OCI-LY7 (cell line): ENCODE results near the gene UPK3A. TPM values are rescaled to one million over a fixed set of nuclear protein-coding genes. Genes with fewer than 3 reads are reported as not detected.
"Not testable (repeated sequence)": the region's sequence is repeated elsewhere in the genome, so short reads cannot be mapped to it uniquely, and the experiment has no call there.

Experiments used
- BruUV-seq: library from RNA; stranded (reverse); fragments of 400-500 nt; replicated peaks from 2 replicates; lab custom pipeline; 2021; lab: Mats Ljungman, UMichigan
- CTCF ChIA-PET: fragments of 300-600 bp; sonication (Branson Sonifier 250); formaldehyde crosslinking; loops from one replicate; lab custom pipeline; 2022; ENCODE audit warnings: antibody characterized with exemption; ENCODE audit not compliant: unreplicated experiment; lab: Charles Lee
- POLR2A ChIA-PET: fragments of 300-600 bp; sonication (Branson Sonifier 250); formaldehyde crosslinking; loops from one replicate; lab custom pipeline; 2022; ENCODE audit warnings: antibody characterized with exemption; lab: Charles Lee
- DNase-seq: peaks from one replicate; pipeline ENCODE4 v3.0.0-alpha.2; 2015; ENCODE audit warnings: low spot score
- H2AFZ ChIP-seq: fragments of 200-600 bp; sonication (generic), shearing (Covaris generic); 2 replicates; pipeline ENCODE4 v1.6.1; 2014; ENCODE audit warnings: mild to moderate bottlenecking, antibody characterized with exemption, low read length, moderate library complexity
- H3K27ac ChIP-seq: fragments of 200-600 bp; sonication (generic); 2 replicates; pipeline ENCODE4 v1.5.1; 2014; ENCODE audit warnings: mixed run types, low read depth, mild to moderate bottlenecking, moderate library complexity, low read length, inconsistent platforms; ENCODE audit not compliant: poor library complexity, severe bottlenecking
- H3K36me3 ChIP-seq: fragments of 200-600 bp; sonication (generic); 2 replicates; pipeline ENCODE4 v1.6.1; 2014; ENCODE audit warnings: mild to moderate bottlenecking, antibody characterized with exemption, low read length, moderate library complexity, mixed read lengths; ENCODE audit not compliant: insufficient read depth
- H3K4me1 ChIP-seq: fragments of 200-600 bp; sonication (generic); 2 replicates; pipeline ENCODE4 v1.5.1; 2014; ENCODE audit warnings: mild to moderate bottlenecking, low read length; ENCODE audit not compliant: insufficient read depth, poor library complexity, severe bottlenecking
- H3K4me2 ChIP-seq: fragments of 200-600 bp; sonication (generic); 2 replicates; pipeline ENCODE4 v1.6.1; 2014; ENCODE audit warnings: mild to moderate bottlenecking, low read length
- H3K4me3 ChIP-seq: fragments of 200-600 bp; sonication (generic); 2 replicates; pipeline ENCODE4 v1.5.1; 2014; ENCODE audit warnings: mild to moderate bottlenecking, low read depth, low read length; ENCODE audit not compliant: poor library complexity, severe bottlenecking
- H3K79me2 ChIP-seq: fragments of 200-600 bp; sonication (generic); 2 replicates; pipeline ENCODE4 v1.6.1; 2016; ENCODE audit warnings: low read depth, mild to moderate bottlenecking, low read length, moderate library complexity, mixed read lengths; ENCODE audit not compliant: insufficient read depth
- H3K9me2 ChIP-seq: fragments of 200-600 bp; sonication (generic); 2 replicates; pipeline ENCODE4 v1.6.1; 2016; ENCODE audit warnings: mild to moderate bottlenecking, low read length, mixed read lengths; ENCODE audit not compliant: insufficient read depth
- H3K9me3 ChIP-seq: fragments of 200-600 bp; sonication (generic); 2 replicates; pipeline ENCODE4 v1.6.1; 2014; ENCODE audit warnings: mild to moderate bottlenecking, mixed run types, low read length, mixed read lengths
- H4K20me1 ChIP-seq: fragments of 200-600 bp; sonication (generic); 2 replicates; pipeline ENCODE4 v1.6.1; 2014; ENCODE audit warnings: mild to moderate bottlenecking, antibody characterized with exemption, low read length, moderate library complexity, mixed read lengths; ENCODE audit not compliant: insufficient read depth
- CTCF ChIP-seq: fragments of 200-600 bp; sonication (generic); conservative IDR thresholded peaks from 2 replicates; pipeline ENCODE4 v1.5.1; 2014; ENCODE audit warnings: mild to moderate bottlenecking, antibody characterized with exemption, low read length, moderate library complexity, mixed read lengths
- EZH2phosphoT487 ChIP-seq: fragments of 200-600 bp; sonication (generic); IDR thresholded peaks from 2 replicates; pipeline ENCODE4 v1.6.1; 2018; ENCODE audit warnings: low read depth, borderline replicate concordance, mild to moderate bottlenecking, mixed run types, antibody characterized with exemption, low read length, moderate library complexity, mixed read lengths
- intact Hi-C: fragments of 100-400 bp; cut with micrococcal nuclease; formaldehyde crosslinking; loops from one replicate; pipeline ENCODE4 v1.10.0; 2022; ENCODE audit not compliant: unreplicated experiment
- total RNA-seq, 2 experiments: library from RNA; depleted of rRNA in 1 of 2; stranded (reverse); fragments of >200 nt in 1 of 2; shearing (Covaris generic) in 1 of 2; gene quantifications; 2 replicates each; pipeline ENCODE4 v1.2.3, GENCODE V29; 2014 to 2022

The UPK3A gene
- total RNA-seq, 2 experiments from 2014 or later = not detected

GRCh38 chr22:45259754-45260394 lies 24.9 kb upstream of the UPK3A start:
- POLR2A ChIA-PET = no interaction called here
- H3K27ac ChIP-seq = no peak overlapping the region
- no peak overlapping the region for H3K4me2 ChIP-seq
- peaks cover 48% of the 10 kb centered on the region for H3K4me1 ChIP-seq
- H3K9me3 ChIP-seq = 0 out of 2 replicates have a peak, but pooled peaks cover 4% of the 10 kb centered on the region
- intact Hi-C loops = loop anchor here (5.0 kb wide), 2 partner anchors 83 to 158 kb away; no protein-coding TSS in a partner anchor
- no peak overlapping the region for H2AFZ ChIP-seq
- DNase-seq = no peak
- no peak overlapping the region for H3K4me3 ChIP-seq
- H3K79me2 ChIP-seq = no peaks in the 10 kb centered on the region
- TF ChIP-seq EZH2phosphoT487 = no peak
- TF ChIP-seq CTCF = no peak
- H3K36me3 ChIP-seq = no peaks in the 10 kb centered on the region
- no peaks in the 10 kb centered on the region for H3K9me2 ChIP-seq
- H4K20me1 ChIP-seq = no peaks in the 10 kb centered on the region
- no TSS peak for BruUV-seq
- CTCF ChIA-PET = no interaction called here

DNA sequence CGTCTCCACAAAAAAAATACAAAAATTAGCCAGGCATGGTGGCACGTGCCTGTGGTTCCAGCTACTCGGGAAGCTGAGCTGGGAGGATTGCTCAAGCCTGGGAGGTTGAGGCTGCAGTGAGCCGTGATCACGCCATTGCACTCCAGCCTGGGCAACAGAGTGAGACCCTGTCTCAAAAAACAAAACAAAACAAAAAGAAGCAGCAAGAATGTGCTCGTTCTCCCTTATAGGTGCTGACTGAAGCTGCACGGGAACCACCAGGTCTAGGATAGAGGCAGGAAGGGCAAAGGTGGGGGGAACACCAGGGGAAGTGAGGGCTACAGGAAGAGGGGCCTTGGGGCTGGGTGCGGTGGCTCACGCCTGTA lies 24.4 kb upstream of the UPK3A start:
- H3K9me2 ChIP-seq, BruUV-seq, POLR2A ChIA-PET, H3K79me2 ChIP-seq, CTCF ChIA-PET, H3K27ac ChIP-seq, H3K36me3 ChIP-seq, H4K20me1 ChIP-seq, H3K9me3 ChIP-seq, H3K4me2 ChIP-seq, H2AFZ ChIP-seq, H3K4me3 ChIP-seq, DNase-seq: not testable (repeated sequence)
- H3K4me1 ChIP-seq = peaks cover 53% of the 10 kb centered on the region
- intact Hi-C loops = loop anchor here (5.0 kb wide), 2 partner anchors 83 to 158 kb away; no protein-coding TSS in a partner anchor

DNA sequence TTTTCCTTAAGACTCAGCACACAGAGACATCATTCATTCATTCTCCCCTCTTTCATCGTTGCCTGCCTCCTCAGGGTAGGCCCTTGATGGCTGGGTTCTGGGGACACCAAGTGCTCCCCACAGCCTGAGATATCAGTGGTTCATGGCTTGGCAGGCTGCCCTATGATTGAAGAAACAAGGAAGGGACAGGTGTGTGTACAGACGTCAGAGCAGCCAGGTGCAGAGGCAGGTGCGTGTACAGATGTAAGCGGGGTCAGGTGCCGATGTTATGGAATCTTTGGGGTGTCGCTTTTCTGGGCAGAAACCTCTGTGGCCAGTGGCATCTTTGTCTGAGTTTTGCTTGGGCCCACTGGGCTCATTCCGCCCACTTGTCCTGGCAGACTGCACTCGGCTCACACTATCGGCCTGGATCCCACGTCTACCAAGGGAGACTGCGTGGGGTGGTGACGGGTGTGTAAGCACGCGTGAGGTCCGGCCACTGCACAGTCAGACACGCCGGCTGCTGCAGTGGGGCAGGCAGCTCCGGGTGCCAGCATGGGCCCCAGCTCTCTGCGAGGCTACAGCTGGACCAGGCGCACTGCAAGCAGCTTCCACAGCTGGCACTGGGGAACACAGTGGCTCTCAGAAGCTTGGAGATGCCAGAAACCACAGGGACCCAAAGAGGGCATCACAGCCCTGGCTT lies 23.2 kb upstream of the UPK3A start:
- peak overlapping the region; percentile 53 for H3K4me3 ChIP-seq
- no peaks in the 10 kb centered on the region for H3K79me2 ChIP-seq
- H3K9me3 ChIP-seq = 0 out of 2 replicates have a peak, but pooled peaks cover 4% of the 10 kb centered on the region
- no peaks in the 10 kb centered on the region for H4K20me1 ChIP-seq
- H3K27ac ChIP-seq = peak overlapping the region; percentile 93
- no peaks in the 10 kb centered on the region for H3K9me2 ChIP-seq
- no peak overlapping the region; the same call in 1 of the 2 replicates for H2AFZ ChIP-seq
- intact Hi-C loops = loop anchor here (2.0 to 5.0 kb wide), 3 partner anchors 27 to 159 kb away; no protein-coding TSS in a partner anchor
- ChIA-PET CTCF (interaction anchor here (0.6 to 0.9 kb wide), 2 partner anchors 25 to 26 kb away, joined by 3 read pairs; no protein-coding TSS in a partner anchor), POLR2A (interaction anchor here (0.6 to 2.2 kb wide), 5 partner anchors 13 to 96 kb away, joined by 4 to 8 read pairs (median 6); no protein-coding TSS in a partner anchor)
- H3K4me2 ChIP-seq = peak overlapping the region; percentile 74
- TF ChIP-seq CTCF (no peak), EZH2phosphoT487 (no peak)
- DNase-seq = peak; percentile 65
- no peaks in the 10 kb centered on the region for H3K36me3 ChIP-seq
- no TSS peak for BruUV-seq
- H3K4me1 ChIP-seq = peaks cover 56% of the 10 kb centered on the region
